NCI-H748 (cell line): ENCODE data around the gene APOC3.

Experiments used
- DNase-seq: peaks from one replicate; lab custom pipeline; 2025; ENCODE audit not compliant: unreplicated experiment; lab: John Stamatoyannopoulos, UW

APOC3 gene

GRCh38 chr11:116843661-116844060 is 14.0 kb downstream of the APOC3 start:
- no peak for DNase-seq

GRCh38 chr11:116844722-116845121 is 15.0 kb downstream of the APOC3 start:
- DNase-seq, result no peak

- no peak for DNase-seq
Measured at GRCh38 chr11:116847612-116848011, 17.9 kb downstream of the APOC3 start.

- no peak for DNase-seq
Measured at GRCh38 chr11:116849060-116849459, 19.4 kb downstream of the APOC3 start.

- no peak for DNase-seq
Measured at GRCh38 chr11:116849486-116849885, 19.8 kb downstream of the APOC3 start.

- no peak for DNase-seq
Measured at GRCh38 chr11:116851626-116852025, 21.9 kb downstream of the APOC3 start.

GRCh38 chr11:116852261-116853031 is 22.7 kb downstream of the APOC3 start:
- DNase-seq, result no peak

GRCh38 chr11:116853461-116854073 is 23.9 kb downstream of the APOC3 start:
- DNase-seq, result no peak

- no peak for DNase-seq
Measured at GRCh38 chr11:116855413-116855812, 25.7 kb downstream of the APOC3 start.

- DNase-seq, result no peak
Measured at GRCh38 chr11:116856423-116856822, 26.7 kb downstream of the APOC3 start.

GRCh38 chr11:116857316-116857715 is 27.6 kb downstream of the APOC3 start:
- no peak for DNase-seq

- no peak for DNase-seq
Measured at GRCh38 chr11:116857936-116858335, 28.2 kb downstream of the APOC3 start.

GRCh38 chr11:116859175-116859574 is 29.5 kb downstream of the APOC3 start:
- no peak for DNase-seq

- DNase-seq, result no peak
Measured at GRCh38 chr11:116860303-116860702, 30.6 kb downstream of the APOC3 start.

- no peak for DNase-seq
Measured at GRCh38 chr11:116861539-116861938, 31.8 kb downstream of the APOC3 start.

- no peak for DNase-seq
Measured at GRCh38 chr11:116862185-116862584, 32.5 kb downstream of the APOC3 start.

- DNase-seq, result no peak
Measured at GRCh38 chr11:116862951-116863350, 33.2 kb downstream of the APOC3 start.

GRCh38 chr11:116864531-116864930 is 34.8 kb downstream of the APOC3 start:
- DNase-seq, result no peak

GRCh38 chr11:116865696-116866095 is 36.0 kb downstream of the APOC3 start:
- no peak for DNase-seq

- no peak for DNase-seq
Measured at GRCh38 chr11:116866804-116867455, 37.2 kb downstream of the APOC3 start.

- DNase-seq, result no peak
Measured at GRCh38 chr11:116867619-116868018, 37.9 kb downstream of the APOC3 start.

GRCh38 chr11:116868066-116868465 is 38.4 kb downstream of the APOC3 start:
- DNase-seq, result no peak
